Neutrophil (primary cell): ENCODE data around the gene GNA12.

Source experiments
- H3K27ac ChIP-seq: fragments of 200-600 bp; sonication (generic); 2 replicates; pipeline ENCODE4 v1.5.1; 2016; ENCODE audit warnings: mild to moderate bottlenecking, moderate library complexity
- H3K27me3 ChIP-seq: fragments of 200-600 bp; sonication (generic); 2 replicates; pipeline ENCODE4 v1.6.0; 2016; ENCODE audit warnings: mild to moderate bottlenecking
- H3K36me3 ChIP-seq: fragments of 200-600 bp; sonication (generic); 2 replicates; pipeline ENCODE4 v1.5.1; 2017
- H3K4me1 ChIP-seq, 2 experiments: fragments of 200-600 bp in 1 of 2; sonication (generic) in 1 of 2; 1 replicate in 1 of 2; 2 replicates in 1 of 2; pipeline versions ENCODE4 v1.5.1 to v1.6.1; 2013 to 2016; ENCODE audit warnings: low read depth in 1 of 2, low read length in 1 of 2, mild to moderate bottlenecking in 1 of 2, moderate library complexity in 1 of 2; ENCODE audit not compliant: control insufficient read depth in 1 of 2, insufficient read depth in 1 of 2
- H3K4me3 ChIP-seq, 2 experiments: fragments of 200-600 bp in 1 of 2; sonication (generic) in 1 of 2; 1 replicate in 1 of 2; 2 replicates in 1 of 2; pipeline ENCODE4 v1.5.1; 2013 to 2016; ENCODE audit warnings: low read depth in 1 of 2, low read length in 1 of 2, mild to moderate bottlenecking in 1 of 2, moderate library complexity in 1 of 2
- H3K9me3 ChIP-seq: fragments of 200-600 bp; sonication (generic); 2 replicates; pipeline ENCODE4 v1.5.1; 2016
- CTCF ChIP-seq: fragments of 200-600 bp; sonication (generic); IDR thresholded peaks from 2 replicates; pipeline ENCODE4 v1.5.1; 2016; ENCODE audit warnings: antibody characterized with exemption

GNA12 gene

GRCh38 chr7:2873146-2873545, 29.0 kb upstream of the GNA12 start:
- Histone ChIP-seq H3K27me3 (peaks cover 19% of the 10 kb centered on the region), H3K27ac (no peak overlapping the region), H3K36me3 (no peaks in the 10 kb centered on the region), H3K4me1 (peaks cover 4 to 8% of the 10 kb centered on the region in 2 experiments), H3K4me3 (no peak overlapping the region), H3K9me3 (no peaks in the 10 kb centered on the region)
- no peak for TF ChIP-seq CTCF

- H3K4me1 ChIP-seq = peaks cover 4 to 8% of the 10 kb centered on the region in 2 experiments
- peaks cover 19% of the 10 kb centered on the region for H3K27me3 ChIP-seq
- no peak for TF ChIP-seq CTCF
- no peaks in the 10 kb centered on the region for H3K36me3 ChIP-seq
- H3K9me3 ChIP-seq = no peaks in the 10 kb centered on the region
- no peak overlapping the region for H3K4me3 ChIP-seq
- no peak overlapping the region for H3K27ac ChIP-seq
These were observed 28.3 kb upstream of the GNA12 start for GRCh38 chr7:2872296-2872874.

- Histone ChIP-seq H3K27ac (no peak overlapping the region), H3K4me1 (peaks cover 4 to 8% of the 10 kb centered on the region in 2 experiments), H3K27me3 (peaks cover 19% of the 10 kb centered on the region), H3K9me3 (no peaks in the 10 kb centered on the region), H3K36me3 (no peaks in the 10 kb centered on the region), H3K4me3 (no peak overlapping the region)
- no peak for TF ChIP-seq CTCF
These were observed 26.4 kb upstream of the GNA12 start for GRCh38 chr7:2870471-2870931.

- TF ChIP-seq CTCF = no peak
- no peaks in the 10 kb centered on the region for H3K9me3 ChIP-seq
- peaks cover 19% of the 10 kb centered on the region for H3K27me3 ChIP-seq
- no peak overlapping the region for H3K27ac ChIP-seq
- H3K4me1 ChIP-seq = peaks cover 4 to 8% of the 10 kb centered on the region in 2 experiments
- H3K4me3 ChIP-seq = no peak overlapping the region
- H3K36me3 ChIP-seq = no peaks in the 10 kb centered on the region
These were observed 25.9 kb upstream of the GNA12 start for GRCh38 chr7:2869981-2870380.

GRCh38 chr7:2866601-2867000, 22.5 kb upstream of the GNA12 start:
- Histone ChIP-seq H3K4me1 (peaks cover 25 to 30% of the 10 kb centered on the region in 2 experiments), H3K36me3 (no peaks in the 10 kb centered on the region), H3K27ac (no peak overlapping the region), H3K27me3 (peaks cover 14% of the 10 kb centered on the region), H3K9me3 (no peaks in the 10 kb centered on the region), H3K4me3 (no peak overlapping the region)
- TF ChIP-seq CTCF = no peak
